ENCODE measurements around the gene NOSTRIN. TPM values are rescaled to one million over a fixed set of nuclear protein-coding genes. Genes with fewer than 3 reads are reported as not detected.

NOSTRIN gene
- total and polyA plus RNA-seq, 2 donors (not counting 3 experiments of a cell fraction or from before 2014, with no cell fraction given) = 0.03 to 0.75 TPM

GRCh38 chr2:168821992-168822391, 19.6 kb downstream of the NOSTRIN start:
- H3K4me3 ChIP-seq (replicated peaks in 1 of 3; ENCODE audit: insufficient read depth in 1 of 3, low read depth in 1 of 3, low read length in 3 of 3) = no peak overlapping the region
- H3K9me1 ChIP-seq (replicated peaks; ENCODE audit: control insufficient read depth, extremely low read depth, insufficient read depth, low read length) = no peaks in the 10 kb centered on the region
- H2AFZ ChIP-seq (ENCODE audit: low read depth, low read length) = no peak overlapping the region
- no peak overlapping the region for H3K9ac ChIP-seq (replicated peaks; ENCODE audit: extremely low read depth, insufficient read depth, low read length)
- FAIRE-seq (no peak), DNase-seq (ENCODE audit: low read depth, low spot score) (no peak)
- ChIA-PET CTCF (interaction anchor here (1.2 kb wide), 1 partner anchor 8 kb away, joined by 3 read pairs; no protein-coding TSS in a partner anchor), POLR2A (no interaction called here)
- no peaks in the 10 kb centered on the region for H3K36me3 ChIP-seq (ENCODE audit: control insufficient read depth in 2 of 2, extremely low read depth in 1 of 2, insufficient read depth in 2 of 2, low read length in 2 of 2)
- no peaks in the 10 kb centered on the region for H4K20me1 ChIP-seq (replicated peaks; ENCODE audit: control insufficient read depth, extremely low read depth, insufficient read depth, low read length)
- H3K9me3 ChIP-seq (replicated peaks; ENCODE audit: control insufficient read depth, insufficient read depth, low read length) = no peaks in the 10 kb centered on the region
- intact Hi-C loops (cut with micrococcal nuclease) (no loop called here), dilution Hi-C loops (cut with MboI; ENCODE audit: extremely low pct_ligation_motif_present, low sequenced_read_pairs) (no loop called here)
- no peaks in the 10 kb centered on the region for H3K27me3 ChIP-seq (ENCODE audit: control insufficient read depth in 2 of 2, insufficient read depth in 2 of 2, low read length in 2 of 2)
- no peak overlapping the region for H3K27ac ChIP-seq (ENCODE audit: insufficient read depth, low read depth, low read length)
- H3K79me2 ChIP-seq (ENCODE audit: control insufficient read depth, insufficient read depth, low read length) = no peaks in the 10 kb centered on the region
- no TSS peak for BruUV-seq (replicated peaks)
- peaks cover 8% of the 10 kb centered on the region for H3K4me1 ChIP-seq (ENCODE audit: control insufficient read depth, extremely low read depth, insufficient read depth, low read length)
- no peak for TF ChIP-seq POLR2AphosphoS5 (IDR thresholded peaks at IDR 0.05; ENCODE audit: insufficient read depth, low read depth, low read length)
- no peak for TF ChIP-seq CTCF (IDR thresholded peaks at IDR 0.05; ENCODE audit: extremely low read depth in 1 of 2, insufficient read depth in 1 of 2, low read depth in 1 of 2, low read length in 2 of 2)
- no peak for TF ChIP-seq POLR2A (IDR thresholded peaks at IDR 0.05; ENCODE audit: low read depth, low read length)
- TF ChIP-seq JUN (IDR thresholded peaks at IDR 0.05; ENCODE audit: borderline replicate concordance, insufficient read depth, insufficient read length, low read depth) = no peak
- no peak for TF ChIP-seq MYC (IDR thresholded peaks at IDR 0.05; ENCODE audit: low read depth, low read length)
- no peak for TF ChIP-seq FOS (IDR thresholded peaks at IDR 0.05; ENCODE audit: borderline replicate concordance, insufficient read depth, low read length)
- TF ChIP-seq MAX (IDR thresholded peaks at IDR 0.05; ENCODE audit: insufficient read depth, insufficient read length) = no peak
- TF ChIP-seq GATA2 (IDR thresholded peaks at IDR 0.05; ENCODE audit: insufficient read depth, insufficient read length, low read depth, low read length) = no peak
- TF ChIP-seq EZH2 (IDR thresholded peaks at IDR 0.05; ENCODE audit: borderline replicate concordance, low read depth, low read length, severe bottlenecking) = no peak
- no peak overlapping the region for H3K4me2 ChIP-seq (ENCODE audit: insufficient read depth, low read length)
